SJCRH30 (cell line): ENCODE measurements around the gene UBE2S. TPM values are rescaled to one million over a fixed set of nuclear protein-coding genes. Genes with fewer than 3 reads are reported as not detected.
A peak's percentile ranks its signal among the peaks of the same experiment; 100 is the strongest.

ENCODE experiments used
- DNase-seq, 2 experiments: peaks; one replicate each; pipeline ENCODE4 v3.0.0-alpha.2; 2015 to 2020
- H3K27ac ChIP-seq: fragments of 250-450 bp; sonication (Bioruptor Pico); 2 replicates; pipeline ENCODE4 v1.5.1; 2020; ENCODE audit warnings: mild to moderate bottlenecking, moderate library complexity
- H3K27me3 ChIP-seq: fragments of 250-450 bp; sonication (Bioruptor Pico); 2 replicates; pipeline ENCODE4 v1.5.1; 2020; ENCODE audit warnings: mild to moderate bottlenecking, moderate library complexity
- H3K36me3 ChIP-seq: fragments of 250-450 bp; sonication (Bioruptor Pico); 2 replicates; pipeline ENCODE4 v1.5.1; 2020; ENCODE audit warnings: mild to moderate bottlenecking, moderate library complexity
- H3K4me1 ChIP-seq: fragments of 250-450 bp; sonication (Bioruptor Pico); 2 replicates; pipeline ENCODE4 v1.5.1; 2020; ENCODE audit warnings: mild to moderate bottlenecking, moderate library complexity
- H3K4me3 ChIP-seq: fragments of 250-450 bp; sonication (Bioruptor Pico); 2 replicates; pipeline ENCODE4 v1.5.1; 2020; ENCODE audit warnings: mild to moderate bottlenecking, moderate library complexity
- H3K9me3 ChIP-seq: fragments of 250-450 bp; sonication (Bioruptor Pico); replicated peaks from 2 replicates; pipeline ENCODE4 v1.5.1; 2020; ENCODE audit warnings: mild to moderate bottlenecking, moderate library complexity
- total RNA-seq: library from RNA; depleted of rRNA; stranded (reverse); fragments of >200 nt; shearing (Covaris generic); gene quantifications from 2 replicates; pipeline ENCODE4 v1.2.3, GENCODE V29; 2014

The UBE2S gene
- total RNA-seq, 1 experiment from 2014 or later: 509 TPM

DNA sequence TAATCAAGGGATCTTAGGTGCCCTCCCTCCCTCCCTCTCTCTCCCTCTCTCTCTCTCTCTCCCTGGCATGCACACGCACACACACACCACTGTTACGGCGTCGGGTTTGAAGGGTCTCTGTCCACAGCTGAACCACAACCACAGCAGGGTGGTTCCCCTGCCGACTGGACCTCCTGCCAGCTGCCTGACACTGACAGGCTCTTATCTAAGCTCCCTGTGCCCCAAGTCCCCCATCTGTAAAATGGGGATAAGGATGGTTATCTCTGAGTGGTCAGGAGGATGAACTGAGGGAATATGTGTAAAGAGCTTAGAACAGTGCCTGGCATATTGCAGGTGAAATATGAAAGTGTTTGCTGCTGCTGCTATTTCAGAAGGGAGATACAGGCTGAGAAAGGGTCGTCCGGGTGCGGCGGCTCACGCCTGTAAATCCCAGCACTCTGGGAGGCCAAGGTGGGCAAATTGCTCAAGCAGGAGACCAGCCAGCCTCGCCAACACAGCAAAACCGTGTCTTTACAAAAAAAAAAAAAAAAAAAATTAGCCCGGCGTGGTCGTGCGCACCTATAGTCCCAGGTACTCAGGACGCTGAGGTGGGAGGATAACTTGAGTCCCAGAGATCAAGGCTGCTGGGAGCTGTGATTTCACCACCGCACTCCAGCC is 36.4 kb upstream of the UBE2S start:
- Histone ChIP-seq H3K36me3 (no peaks in the 10 kb centered on the region), H3K27ac (no peak overlapping the region), H3K9me3 (no peaks in the 10 kb centered on the region), H3K4me1 (no peaks in the 10 kb centered on the region), H3K27me3 (no peaks in the 10 kb centered on the region), H3K4me3 (no peak overlapping the region)
- DNase-seq: no peak

DNA sequence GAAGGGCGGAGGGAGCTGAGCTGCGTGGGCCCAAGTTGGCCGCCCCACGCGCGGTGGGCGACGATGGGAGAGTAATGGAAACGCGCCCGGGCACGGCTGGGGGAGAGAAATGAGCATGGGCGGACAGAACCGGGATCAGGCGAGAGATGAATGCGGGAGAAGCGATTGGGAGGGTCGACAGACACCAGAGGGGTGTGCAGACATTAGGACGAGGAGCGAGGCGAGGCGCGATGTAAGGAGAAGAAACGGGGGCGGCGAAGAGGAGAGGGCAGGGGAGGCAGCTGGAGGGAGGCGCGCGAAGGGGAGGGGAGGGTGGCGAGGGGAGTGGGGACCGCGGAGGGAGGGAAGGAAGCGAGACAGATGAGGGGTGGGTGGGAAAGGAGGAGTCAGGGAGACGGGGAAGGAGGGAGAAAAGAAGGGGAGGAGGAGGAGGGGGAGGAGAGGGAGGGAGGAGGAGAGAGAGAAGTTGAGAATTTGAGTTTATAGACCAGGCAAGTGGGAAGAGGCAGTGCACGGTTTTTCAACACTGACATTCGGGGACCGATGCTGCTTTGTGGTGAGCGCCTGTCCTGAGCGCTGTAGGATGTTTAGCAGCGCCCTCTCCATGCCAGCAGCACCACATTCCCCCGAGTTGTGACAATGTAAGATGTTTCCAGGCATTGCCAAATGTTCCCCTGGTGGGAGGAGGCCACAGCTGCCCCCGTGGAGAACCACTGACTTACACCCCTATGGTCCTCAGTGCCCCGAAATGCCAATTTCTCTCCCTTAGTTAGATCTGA is 35.6 kb upstream of the UBE2S start, which contains the start of gene SHISA7:
TSS of gene SHISA7 (minus strand) at position 256 of the 779 bp plus-strand sequence. CDS start 437 bp downstream, outside the sequence.
- H3K4me3 ChIP-seq: no peak within 1 kb of the TSS
- H3K27ac ChIP-seq: no peak within 1 kb of the TSS
- DNase-seq: no peak
- H3K9me3 ChIP-seq: no peaks in the 10 kb centered on the region
- no peaks in the 10 kb centered on the region for H3K36me3 ChIP-seq
- H3K27me3 ChIP-seq: no peaks in the 10 kb centered on the region
- no peaks in the 10 kb centered on the region for H3K4me1 ChIP-seq

DNA sequence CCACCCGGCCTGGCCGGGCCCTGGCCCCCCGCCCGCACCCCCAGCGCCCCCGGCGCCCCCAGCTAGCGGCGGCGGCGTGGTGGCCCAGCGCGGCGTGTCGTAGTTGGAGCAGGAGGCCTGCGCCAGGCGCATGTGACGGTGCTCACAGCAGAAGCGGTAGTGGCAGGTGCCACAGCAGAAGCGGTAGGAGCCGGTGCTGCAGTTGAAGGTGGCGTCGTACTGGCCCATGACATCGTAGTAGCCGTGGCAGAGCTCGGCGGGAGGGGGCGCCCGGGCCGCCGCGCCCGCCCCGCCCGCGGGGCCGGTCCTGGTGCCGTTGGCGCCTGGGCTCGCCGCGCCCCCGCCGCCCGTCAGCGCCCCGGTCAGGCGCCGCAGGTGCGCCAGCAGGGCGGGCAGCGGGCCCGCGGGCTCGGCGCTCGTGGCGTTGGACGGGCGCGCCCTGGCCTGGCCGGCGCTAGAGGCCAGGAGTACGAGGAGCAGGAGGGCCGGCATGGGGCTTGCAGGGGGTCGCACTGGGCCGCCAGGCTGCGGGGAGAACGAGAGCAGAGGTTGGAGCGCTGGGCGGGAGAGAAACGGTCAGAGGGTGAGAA is 34.9 kb upstream of the UBE2S start:
- Histone ChIP-seq H3K4me3 (no peak overlapping the region), H3K27me3 (no peaks in the 10 kb centered on the region), H3K36me3 (no peaks in the 10 kb centered on the region), H3K4me1 (no peaks in the 10 kb centered on the region), H3K27ac (no peak overlapping the region), H3K9me3 (no peaks in the 10 kb centered on the region)
- no peak for DNase-seq

DNA sequence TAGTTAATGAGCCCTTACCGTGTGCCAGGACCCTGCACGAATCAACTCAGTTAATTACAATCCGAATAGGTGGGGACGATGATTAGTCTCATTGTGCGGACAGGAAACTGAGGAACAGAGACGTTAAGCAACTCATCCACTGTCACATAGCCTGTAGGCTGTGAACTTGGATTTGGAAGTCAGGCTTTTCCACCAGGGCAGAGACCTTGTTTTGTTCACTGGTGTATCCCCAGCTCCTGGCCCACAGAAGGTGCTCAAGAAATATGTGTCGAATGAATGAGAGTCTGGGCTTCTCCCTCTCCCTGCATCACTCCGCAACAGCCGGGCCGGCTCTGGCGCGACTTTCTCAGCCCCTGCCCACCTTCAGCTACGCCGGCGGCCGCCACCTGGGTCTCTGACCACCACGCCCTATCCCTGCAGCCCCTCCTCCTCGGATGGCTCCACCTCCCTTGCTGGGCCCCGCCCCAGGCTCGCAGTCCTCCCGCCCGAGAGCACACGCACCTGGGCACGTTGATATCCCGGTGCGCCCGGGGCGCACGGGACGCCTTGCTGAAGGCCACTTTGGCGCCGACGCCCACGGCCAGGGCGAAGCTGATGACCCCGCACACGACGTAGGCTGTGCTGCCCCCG is 34.2 kb upstream of the UBE2S start:
- Histone ChIP-seq H3K4me3 (no peak overlapping the region), H3K27ac (no peak overlapping the region), H3K27me3 (no peaks in the 10 kb centered on the region), H3K4me1 (no peaks in the 10 kb centered on the region), H3K9me3 (no peaks in the 10 kb centered on the region), H3K36me3 (no peaks in the 10 kb centered on the region)
- DNase-seq: no peak

- no peaks in the 10 kb centered on the region for H3K36me3 ChIP-seq
- no peak for DNase-seq
- no peak overlapping the region for H3K4me3 ChIP-seq
- H3K4me1 ChIP-seq: no peaks in the 10 kb centered on the region
- H3K27me3 ChIP-seq: no peaks in the 10 kb centered on the region
- H3K9me3 ChIP-seq: no peaks in the 10 kb centered on the region
- H3K27ac ChIP-seq: no peak overlapping the region
These were observed 33.7 kb upstream of the UBE2S start for GRCh38 chr19:55441319-55441691.

- Histone ChIP-seq H3K27ac (no peak overlapping the region), H3K9me3 (no peaks in the 10 kb centered on the region), H3K4me3 (no peak overlapping the region), H3K4me1 (no peaks in the 10 kb centered on the region), H3K27me3 (no peaks in the 10 kb centered on the region), H3K36me3 (no peaks in the 10 kb centered on the region)
- peak in 1 of 2 experiments; percentile 40 for DNase-seq
These were observed 33.0 kb upstream of the UBE2S start for GRCh38 chr19:55440411-55441105.

GRCh38 chr19:55439052-55439451 is 31.5 kb upstream of the UBE2S start:
- DNase-seq: no peak
- Histone ChIP-seq H3K4me1 (no peaks in the 10 kb centered on the region), H3K27ac (no peak overlapping the region), H3K27me3 (no peaks in the 10 kb centered on the region), H3K9me3 (no peaks in the 10 kb centered on the region), H3K4me3 (no peak overlapping the region), H3K36me3 (no peaks in the 10 kb centered on the region)

GRCh38 chr19:55437410-55437809 is 29.8 kb upstream of the UBE2S start:
- no peaks in the 10 kb centered on the region for H3K4me1 ChIP-seq
- no peaks in the 10 kb centered on the region for H3K9me3 ChIP-seq
- H3K4me3 ChIP-seq: no peak overlapping the region
- DNase-seq: peak; percentile 88 to 92
- no peaks in the 10 kb centered on the region for H3K27me3 ChIP-seq
- H3K36me3 ChIP-seq: no peaks in the 10 kb centered on the region
- H3K27ac ChIP-seq: no peak overlapping the region

DNA sequence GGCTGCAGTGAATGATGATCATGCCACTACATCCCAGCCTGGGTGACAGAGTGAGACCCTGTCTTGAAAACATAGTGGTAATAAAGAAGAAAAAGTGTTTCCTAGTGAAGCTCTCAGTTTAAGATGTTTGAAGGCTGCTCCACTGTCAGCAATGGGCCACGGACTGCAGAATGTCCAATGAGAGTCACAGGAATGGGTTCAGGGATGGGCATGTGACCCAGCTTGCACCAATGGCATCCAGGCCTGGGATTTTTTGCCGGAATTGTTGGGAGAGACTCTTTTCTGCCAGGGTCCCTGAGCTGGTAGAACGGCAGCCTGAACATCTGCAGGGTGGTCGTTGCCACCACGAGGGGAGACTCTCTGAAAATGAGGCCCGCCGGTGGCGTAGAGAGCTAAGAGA is 29.3 kb upstream of the UBE2S start:
- Histone ChIP-seq H3K4me1 (no peaks in the 10 kb centered on the region), H3K36me3 (no peaks in the 10 kb centered on the region), H3K27ac (no peak overlapping the region), H3K9me3 (no peaks in the 10 kb centered on the region), H3K4me3 (no peak overlapping the region), H3K27me3 (no peaks in the 10 kb centered on the region)
- DNase-seq: no peak

- Histone ChIP-seq H3K27ac (no peak overlapping the region), H3K4me1 (no peaks in the 10 kb centered on the region), H3K36me3 (no peaks in the 10 kb centered on the region), H3K4me3 (no peak overlapping the region), H3K9me3 (no peaks in the 10 kb centered on the region), H3K27me3 (no peaks in the 10 kb centered on the region)
- no peak for DNase-seq
These were observed 27.4 kb upstream of the UBE2S start for GRCh38 chr19:55435020-55435419.

- H3K27ac ChIP-seq: no peak overlapping the region
- no peaks in the 10 kb centered on the region for H3K4me1 ChIP-seq
- no peak for DNase-seq
- H3K9me3 ChIP-seq: no peaks in the 10 kb centered on the region
- no peaks in the 10 kb centered on the region for H3K27me3 ChIP-seq
- H3K4me3 ChIP-seq: no peak overlapping the region
- no peaks in the 10 kb centered on the region for H3K36me3 ChIP-seq
These were observed 26.9 kb upstream of the UBE2S start for GRCh38 chr19:55434356-55434919.

GRCh38 chr19:55433292-55433691 is 25.7 kb upstream of the UBE2S start:
- H3K4me1 ChIP-seq: peaks cover 5% of the 10 kb centered on the region; the same call in 1 of the 2 replicates
- no peaks in the 10 kb centered on the region for H3K9me3 ChIP-seq
- no peaks in the 10 kb centered on the region for H3K36me3 ChIP-seq
- DNase-seq: no peak
- H3K27me3 ChIP-seq: no peaks in the 10 kb centered on the region
- no peak overlapping the region for H3K27ac ChIP-seq
- H3K4me3 ChIP-seq: no peak overlapping the region

- no peaks in the 10 kb centered on the region for H3K36me3 ChIP-seq
- no peak for DNase-seq
- H3K27me3 ChIP-seq: no peaks in the 10 kb centered on the region
- H3K27ac ChIP-seq: no peak overlapping the region
- no peak overlapping the region for H3K4me3 ChIP-seq
- no peaks in the 10 kb centered on the region for H3K9me3 ChIP-seq
- peaks cover 5% of the 10 kb centered on the region; the same call in 1 of the 2 replicates for H3K4me1 ChIP-seq
These were observed 24.8 kb upstream of the UBE2S start for GRCh38 chr19:55432241-55432959.

- H3K4me1 ChIP-seq: peaks cover 5% of the 10 kb centered on the region; the same call in 1 of the 2 replicates
- H3K9me3 ChIP-seq: no peaks in the 10 kb centered on the region
- H3K27ac ChIP-seq: no peak overlapping the region
- no peaks in the 10 kb centered on the region for H3K36me3 ChIP-seq
- no peak for DNase-seq
- H3K4me3 ChIP-seq: no peak overlapping the region
- no peaks in the 10 kb centered on the region for H3K27me3 ChIP-seq
These were observed 23.6 kb upstream of the UBE2S start for GRCh38 chr19:55431183-55431582.
